Mesenchymal stem cell (in vitro differentiated cells and primary cell): ENCODE measurements around the gene MAGIX.
"Not testable (repeated sequence)": the region's sequence is repeated elsewhere in the genome, so short reads cannot be mapped to it uniquely, and the experiment has no call there.

ENCODE experiments used
- DNase-seq: peaks from one replicate; pipeline ENCODE4 v3.0.0-alpha.2; 2013
- H2AFZ ChIP-seq: one replicate; pipeline ENCODE4 v1.6.1; 2013; ENCODE audit warnings: low read depth, mild to moderate bottlenecking, control low read depth, inconsistent platforms, low read length, moderate library complexity
- H2AK5ac ChIP-seq: 2 replicates; pipeline ENCODE4 v1.6.1; 2013; ENCODE audit warnings: low read length, moderate library complexity, mild to moderate bottlenecking, inconsistent platforms; ENCODE audit not compliant: severe bottlenecking
- H2BK120ac ChIP-seq: one replicate; pipeline ENCODE4 v1.6.1; 2013; ENCODE audit warnings: low read depth, mild to moderate bottlenecking, inconsistent platforms, low read length, moderate library complexity
- H2BK12ac ChIP-seq, 2 experiments: one replicate each; pipeline ENCODE4 v1.6.1; 2013; ENCODE audit warnings: inconsistent platforms in 2 of 2, low read length in 2 of 2, mild to moderate bottlenecking in 2 of 2, moderate library complexity in 2 of 2, control low read depth in 1 of 2
- H2BK15ac ChIP-seq: one replicate; pipeline ENCODE4 v1.6.1; 2013; ENCODE audit warnings: mild to moderate bottlenecking, low read depth, inconsistent platforms; ENCODE audit not compliant: poor library complexity, severe bottlenecking
- H2BK5ac ChIP-seq: 2 replicates; pipeline ENCODE4 v1.6.1; 2013; ENCODE audit warnings: low read depth, mild to moderate bottlenecking, low read length, control low read depth, inconsistent platforms; ENCODE audit not compliant: poor library complexity, severe bottlenecking
- H3K14ac ChIP-seq, 2 experiments: one replicate each; pipeline ENCODE4 v1.6.1; 2013; ENCODE audit warnings: inconsistent platforms in 2 of 2, low read length in 2 of 2, control low read depth in 1 of 2, mild to moderate bottlenecking in 1 of 2, moderate library complexity in 1 of 2
- H3K18ac ChIP-seq, 2 experiments: one replicate each; pipeline ENCODE4 v1.6.1; 2013; ENCODE audit warnings: inconsistent platforms in 2 of 2, low read length in 2 of 2, control low read depth in 1 of 2, low read depth in 1 of 2, mild to moderate bottlenecking in 1 of 2
- H3K23ac ChIP-seq, 2 experiments: one replicate each; pipeline ENCODE4 v1.6.1; 2013; ENCODE audit warnings: inconsistent platforms in 2 of 2, low read length in 2 of 2, mild to moderate bottlenecking in 2 of 2, moderate library complexity in 2 of 2, control low read depth in 1 of 2
- H3K27ac ChIP-seq: 2 replicates; pipeline ENCODE4 v1.5.1; 2013; ENCODE audit warnings: mild to moderate bottlenecking, moderate library complexity, low read length, control low read depth, inconsistent platforms; ENCODE audit not compliant: poor library complexity, severe bottlenecking
- H3K27me3 ChIP-seq, 2 experiments: 2 replicates each; pipeline versions ENCODE4 v1.6.1 to v1.7.0; 2013; ENCODE audit warnings: low read length in 2 of 2, mild to moderate bottlenecking in 2 of 2, moderate library complexity in 2 of 2, control low read depth in 1 of 2, inconsistent platforms in 1 of 2; ENCODE audit not compliant: control insufficient read depth in 1 of 2, insufficient read depth in 1 of 2
- H3K36me3 ChIP-seq, 2 experiments: 2 replicates each; pipeline versions ENCODE4 v1.6.1 to v1.7.0; 2013; ENCODE audit warnings: low read length in 2 of 2, control low read depth in 1 of 2, inconsistent platforms in 1 of 2, low read depth in 1 of 2, mild to moderate bottlenecking in 1 of 2; ENCODE audit not compliant: insufficient read depth in 2 of 2, control insufficient read depth in 1 of 2
- H3K4ac ChIP-seq, 2 experiments: one replicate each; pipeline ENCODE4 v1.6.1; 2013; ENCODE audit warnings: inconsistent platforms in 2 of 2, low read length in 2 of 2, mild to moderate bottlenecking in 2 of 2, moderate library complexity in 2 of 2, control low read depth in 1 of 2, low read depth in 1 of 2
- H3K4me1 ChIP-seq: 2 replicates; pipeline ENCODE4 v1.6.1; 2013; ENCODE audit warnings: low read depth, low read length, control low read depth; ENCODE audit not compliant: control insufficient read depth, insufficient read depth
- H3K4me2 ChIP-seq: 2 replicates; pipeline ENCODE4 v1.6.1; 2013; ENCODE audit warnings: low read length, mild to moderate bottlenecking, inconsistent platforms; ENCODE audit not compliant: poor library complexity, severe bottlenecking
- H3K4me3 ChIP-seq, 2 experiments: 2 replicates each; pipeline versions ENCODE4 v1.5.1 to v1.7.0; 2013; ENCODE audit warnings: low read length in 2 of 2, mild to moderate bottlenecking in 2 of 2, control low read depth in 1 of 2, low read depth in 1 of 2; ENCODE audit not compliant: insufficient read depth in 1 of 2
- H3K79me1 ChIP-seq: replicated peaks from 2 replicates; pipeline ENCODE4 v1.6.1; 2013; ENCODE audit warnings: mild to moderate bottlenecking, control low read depth, low read length, inconsistent platforms; ENCODE audit not compliant: poor library complexity, severe bottlenecking
- H3K9ac ChIP-seq: 2 replicates; pipeline ENCODE4 v1.7.0; 2013; ENCODE audit warnings: mild to moderate bottlenecking, low read length, moderate library complexity
- H3K9me3 ChIP-seq: 2 replicates; pipeline ENCODE4 v1.7.0; 2013; ENCODE audit warnings: mild to moderate bottlenecking, low read length; ENCODE audit not compliant: control insufficient read depth
- H4K8ac ChIP-seq: one replicate; pipeline ENCODE4 v1.6.1; 2013; ENCODE audit warnings: inconsistent platforms, mild to moderate bottlenecking, low read length, moderate library complexity
- H4K91ac ChIP-seq: one replicate; pipeline ENCODE4 v1.6.1; 2013; ENCODE audit warnings: mild to moderate bottlenecking, low read length, inconsistent platforms
- WGBS: methylation state at CpG from one replicate; pipeline ENCODE4 v1.1.7; 2013; ENCODE audit warnings: mixed read lengths; 5-methylcytosine and 5-hydroxymethylcytosine counted together

The MAGIX gene

DNA sequence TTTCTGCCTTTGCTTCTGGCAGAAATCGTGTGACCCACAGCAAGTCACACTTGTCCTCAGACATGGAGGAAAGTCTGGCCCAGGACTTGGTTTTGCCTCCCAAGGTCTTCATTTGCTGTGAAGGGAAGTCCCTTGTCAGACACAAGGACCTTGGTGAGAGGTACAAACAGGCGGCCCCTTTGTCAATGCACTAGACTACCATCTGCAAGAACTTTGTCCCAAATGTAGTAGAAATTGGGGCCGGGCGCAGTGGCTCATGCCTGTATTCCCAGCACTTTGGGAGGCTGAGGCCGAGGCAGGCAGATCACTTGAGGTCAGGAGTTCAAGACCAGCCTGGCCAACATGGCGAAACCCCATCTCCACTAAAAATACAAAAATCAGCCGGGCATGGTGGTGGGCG lies 11.0 kb downstream of the MAGIX start:
- H3K27ac ChIP-seq, H3K4ac ChIP-seq, H3K79me1 ChIP-seq, H3K23ac ChIP-seq, H3K4me1 ChIP-seq, H2BK12ac ChIP-seq, H3K9me3 ChIP-seq, H4K8ac ChIP-seq, H2BK5ac ChIP-seq, H2BK120ac ChIP-seq, H3K14ac ChIP-seq, DNase-seq, H3K9ac ChIP-seq, H2BK15ac ChIP-seq, H2AK5ac ChIP-seq, H2AFZ ChIP-seq, H4K91ac ChIP-seq, H3K27me3 ChIP-seq, H3K18ac ChIP-seq, H3K4me2 ChIP-seq: not testable (repeated sequence)
- Histone ChIP-seq H3K36me3 (peaks cover 16 to 44% of the 10 kb centered on the region in 2 experiments), H3K4me3 (peak overlapping the region in 1 of 2 experiments; percentile 81)
- 97% methylated on average over 4 of the region's 8 CpGs for WGBS

DNA sequence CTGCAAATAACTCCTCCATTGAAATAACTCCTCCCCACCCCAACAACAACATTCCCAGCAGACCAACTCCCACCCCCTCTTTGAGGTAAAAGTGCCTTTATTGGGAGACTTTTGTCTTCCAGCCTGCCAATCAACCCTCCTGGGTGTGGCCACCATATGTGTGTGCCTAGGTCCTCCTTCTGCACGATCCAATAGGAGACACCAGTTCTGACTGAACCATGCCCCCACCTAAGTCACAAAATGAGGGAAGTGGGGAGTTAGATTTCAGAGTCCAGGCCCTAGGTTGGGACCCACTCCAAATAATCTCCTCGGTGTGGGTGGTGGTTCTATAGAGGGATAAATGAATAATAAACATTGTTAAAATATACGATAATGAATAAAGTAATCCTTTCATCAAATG lies 12.2 kb downstream of the MAGIX start:
- no peak overlapping the region for H4K8ac ChIP-seq
- no peak overlapping the region for H3K18ac ChIP-seq
- no peak overlapping the region for H4K91ac ChIP-seq
- WGBS, result no CpG with 5 or more reads among the region's 3 CpGs
- H2BK12ac ChIP-seq, result no peak overlapping the region
- H3K14ac ChIP-seq, result no peak overlapping the region
- DNase-seq, result no peak
- H3K4ac ChIP-seq, result no peak overlapping the region
- H2BK120ac ChIP-seq, result no peak overlapping the region
- no peaks in the 10 kb centered on the region for H3K9me3 ChIP-seq
- H3K27ac ChIP-seq, result no peak overlapping the region
- H3K4me2 ChIP-seq, result no peak overlapping the region
- H3K4me1 ChIP-seq, result peaks cover 5% of the 10 kb centered on the region
- H3K23ac ChIP-seq, result no peak overlapping the region
- no peak overlapping the region for H3K4me3 ChIP-seq
- peaks cover 16 to 56% of the 10 kb centered on the region in 2 experiments for H3K36me3 ChIP-seq
- H2BK15ac ChIP-seq, result no peak overlapping the region
- no peak overlapping the region for H3K9ac ChIP-seq
- H3K27me3 ChIP-seq, result no peaks in the 10 kb centered on the region
- H2AK5ac ChIP-seq, result no peak overlapping the region
- no peak overlapping the region for H2BK5ac ChIP-seq
- peaks cover 2% of the 10 kb centered on the region for H3K79me1 ChIP-seq
- no peak overlapping the region for H2AFZ ChIP-seq

DNA sequence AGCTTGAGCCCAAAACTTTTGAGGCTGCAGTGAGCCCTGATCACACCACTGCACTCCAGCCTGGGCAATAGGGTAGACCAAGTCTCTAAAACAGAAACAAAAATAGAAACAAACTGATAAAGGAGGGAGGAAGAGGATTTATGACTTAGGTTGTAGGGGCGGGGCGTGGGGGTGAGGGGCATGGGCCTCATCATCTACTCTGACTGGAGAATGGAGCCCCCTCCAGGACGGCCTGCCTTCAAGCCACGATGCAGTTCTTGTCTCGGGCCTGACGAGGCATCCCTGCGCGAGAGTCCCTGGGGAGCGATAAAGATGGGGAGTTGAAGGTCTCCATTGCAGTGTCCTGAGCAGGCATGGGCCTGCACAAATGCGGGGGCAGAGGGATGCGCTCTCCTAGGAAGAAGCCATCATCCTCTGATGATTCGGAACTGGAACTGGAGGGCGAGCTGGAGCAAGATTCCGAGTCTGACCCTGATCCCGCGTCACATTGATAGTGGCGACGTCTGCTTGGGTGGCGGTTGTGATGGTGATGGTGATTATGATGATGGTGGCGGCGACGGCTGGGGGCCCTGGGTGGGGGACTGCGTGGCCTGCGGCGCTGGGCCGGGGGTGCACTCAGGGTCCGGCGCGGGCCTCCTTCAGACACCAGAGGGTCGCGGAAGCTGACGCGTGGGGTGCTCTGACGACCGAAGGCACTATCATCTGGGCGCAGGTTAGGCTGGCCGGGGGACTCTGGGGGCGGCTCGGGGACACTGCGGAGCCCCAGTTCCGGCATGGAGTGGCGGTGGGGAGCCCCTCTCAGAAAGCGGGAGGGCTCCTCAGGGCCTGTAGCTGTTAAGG lies 13.1 kb downstream of the MAGIX start:
- H3K27ac ChIP-seq, result no peak overlapping the region
- H2BK5ac ChIP-seq, result no peak overlapping the region
- H3K27me3 ChIP-seq, result no peaks in the 10 kb centered on the region
- H3K14ac ChIP-seq, result no peak overlapping the region
- H3K4ac ChIP-seq, result no peak overlapping the region
- H3K79me1 ChIP-seq, result peaks cover 2% of the 10 kb centered on the region
- no peak overlapping the region for H3K23ac ChIP-seq
- H3K36me3 ChIP-seq, result peaks cover 20 to 59% of the 10 kb centered on the region in 2 experiments
- no peaks in the 10 kb centered on the region for H3K9me3 ChIP-seq
- H3K18ac ChIP-seq, result no peak overlapping the region
- no peak overlapping the region for H3K4me3 ChIP-seq
- H4K91ac ChIP-seq, result no peak overlapping the region
- H2BK120ac ChIP-seq, result no peak overlapping the region
- no peak overlapping the region for H2AFZ ChIP-seq
- 94% methylated on average over 32 of the region's 43 CpGs for WGBS
- no peak overlapping the region for H4K8ac ChIP-seq
- H2AK5ac ChIP-seq, result no peak overlapping the region
- peaks cover 5% of the 10 kb centered on the region for H3K4me1 ChIP-seq
- H3K4me2 ChIP-seq, result no peak overlapping the region
- no peak overlapping the region for H2BK15ac ChIP-seq
- H3K9ac ChIP-seq, result no peak overlapping the region
- no peak for DNase-seq
- no peak overlapping the region for H2BK12ac ChIP-seq

DNA sequence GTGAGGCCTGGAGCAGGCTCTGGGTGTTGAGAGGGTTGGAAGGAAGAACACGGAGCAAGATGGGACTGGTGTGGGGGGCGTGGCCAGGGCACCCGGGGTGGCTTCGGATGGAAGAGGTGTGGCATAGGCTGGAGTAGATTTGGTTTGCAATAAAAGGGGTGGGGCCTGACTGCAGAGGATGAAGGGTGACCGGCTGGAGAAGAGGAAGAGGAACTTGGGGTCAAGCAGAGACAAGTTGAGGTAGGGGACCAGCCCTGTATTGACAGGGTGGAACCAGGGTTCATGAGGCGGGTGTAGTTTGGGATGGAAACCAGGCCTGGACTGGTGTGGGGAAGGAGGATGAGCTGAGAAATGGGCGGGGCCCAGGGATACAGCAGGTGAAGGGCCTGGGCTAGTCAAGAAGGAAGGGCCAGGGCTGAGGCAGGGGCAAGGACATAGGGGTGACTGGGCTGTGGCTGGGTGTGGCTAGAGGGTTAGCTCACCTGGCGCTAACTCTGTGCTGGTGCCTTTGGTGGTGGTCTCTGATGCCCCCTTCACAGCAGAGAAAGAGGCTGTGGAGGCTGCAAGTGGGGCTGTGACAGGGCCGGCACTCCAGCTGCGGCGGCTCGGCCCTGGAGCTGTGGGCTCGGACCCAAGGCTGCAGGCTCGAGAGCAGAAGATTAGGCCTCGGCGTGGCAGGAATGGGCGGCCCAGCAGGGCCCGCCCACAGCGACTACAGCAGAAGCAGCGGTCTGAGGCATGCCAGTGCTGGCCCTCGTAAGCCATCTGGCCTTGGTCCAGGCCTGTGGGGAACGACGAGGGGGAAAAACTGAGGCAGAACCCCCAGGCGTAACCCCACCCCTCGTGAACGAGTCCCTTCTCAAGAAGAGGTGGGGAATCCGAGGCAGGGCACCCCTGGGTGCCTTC lies 14.1 kb downstream of the MAGIX start:
- H3K27ac ChIP-seq, result no peak overlapping the region
- no peaks in the 10 kb centered on the region for H3K27me3 ChIP-seq
- H3K4me2 ChIP-seq, result no peak overlapping the region
- no peak overlapping the region for H4K91ac ChIP-seq
- no peak overlapping the region for H2AFZ ChIP-seq
- H3K23ac ChIP-seq, result no peak overlapping the region
- peak overlapping the region; percentile 3 for H2BK120ac ChIP-seq
- H3K14ac ChIP-seq, result no peak overlapping the region
- H2BK12ac ChIP-seq, result no peak overlapping the region
- no peaks in the 10 kb centered on the region for H3K9me3 ChIP-seq
- peaks cover 2% of the 10 kb centered on the region for H3K79me1 ChIP-seq
- H3K36me3 ChIP-seq, result peaks cover 20 to 61% of the 10 kb centered on the region in 2 experiments
- peaks cover 5% of the 10 kb centered on the region for H3K4me1 ChIP-seq
- no peak overlapping the region for H4K8ac ChIP-seq
- H3K4ac ChIP-seq, result no peak overlapping the region
- H2BK15ac ChIP-seq, result no peak overlapping the region
- H2BK5ac ChIP-seq, result no peak overlapping the region
- DNase-seq, result no peak
- no peak overlapping the region for H3K18ac ChIP-seq
- H3K4me3 ChIP-seq, result no peak overlapping the region
- 97% methylated on average over 21 of the region's 27 CpGs for WGBS
- no peak overlapping the region for H3K9ac ChIP-seq
- no peak overlapping the region for H2AK5ac ChIP-seq
